Measurements from ENCODE around the gene GRIN2C.

GRCh38 chr17:74866198-74866835 lies 6.6 kb upstream of the GRIN2C start:
- TF ChIP-seq, protein P1, sequence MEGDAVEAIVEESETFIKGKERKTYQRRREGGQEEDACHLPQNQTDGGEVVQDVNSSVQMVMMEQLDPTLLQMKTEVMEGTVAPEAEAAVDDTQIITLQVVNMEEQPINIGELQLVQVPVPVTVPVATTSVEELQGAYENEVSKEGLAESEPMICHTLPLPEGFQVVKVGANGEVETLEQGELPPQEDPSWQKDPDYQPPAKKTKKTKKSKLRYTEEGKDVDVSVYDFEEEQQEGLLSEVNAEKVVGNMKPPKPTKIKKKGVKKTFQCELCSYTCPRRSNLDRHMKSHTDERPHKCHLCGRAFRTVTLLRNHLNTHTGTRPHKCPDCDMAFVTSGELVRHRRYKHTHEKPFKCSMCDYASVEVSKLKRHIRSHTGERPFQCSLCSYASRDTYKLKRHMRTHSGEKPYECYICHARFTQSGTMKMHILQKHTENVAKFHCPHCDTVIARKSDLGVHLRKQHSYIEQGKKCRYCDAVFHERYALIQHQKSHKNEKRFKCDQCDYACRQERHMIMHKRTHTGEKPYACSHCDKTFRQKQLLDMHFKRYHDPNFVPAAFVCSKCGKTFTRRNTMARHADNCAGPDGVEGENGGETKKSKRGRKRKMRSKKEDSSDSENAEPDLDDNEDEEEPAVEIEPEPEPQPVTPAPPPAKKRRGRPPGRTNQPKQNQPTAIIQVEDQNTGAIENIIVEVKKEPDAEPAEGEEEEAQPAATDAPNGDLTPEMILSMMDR (IDR thresholded peaks at IDR 0.05) = no peak
- TF ChIP-seq POLR2A (IDR thresholded peaks at IDR 0.05) (no peak), POLR2AphosphoS5 (IDR thresholded peaks at IDR 0.05) (no peak)

Data from upper lobe of left lung (tissue), 4 donors.